ENCODE results near the gene KCND2.
"Not testable (repeated sequence)": the region's sequence is repeated elsewhere in the genome, so short reads cannot be mapped to it uniquely, and the experiment has no call there.

The KCND2 gene

GRCh38 chr7:120553491-120553890, 280.5 kb downstream of the KCND2 start:
- H3K4me3 ChIP-seq (ENCODE audit: low read depth, low read length), result no peak overlapping the region

GRCh38 chr7:120554960-120555571, 282.1 kb downstream of the KCND2 start:
- peak; percentile 13 for DNase-seq (ENCODE audit: low read depth)
- H3K4me3 ChIP-seq (ENCODE audit: low read depth, low read length), result no peak overlapping the region

More at GRCh38 chr7:120553491-120553890, 280.5 kb downstream of the KCND2 start:
- no peak for DNase-seq (ENCODE audit: low read depth)

- no peak overlapping the region for H3K4me3 ChIP-seq (ENCODE audit: low read depth, low read length)
- DNase-seq (ENCODE audit: low read depth), result no peak
Measured at GRCh38 chr7:120564145-120564544, 291.2 kb downstream of the KCND2 start.

- no peak overlapping the region for H3K4me3 ChIP-seq (ENCODE audit: low read depth, low read length)
- no peak for DNase-seq (ENCODE audit: low read depth)
Measured at GRCh38 chr7:120567204-120567603, 294.2 kb downstream of the KCND2 start.

- not testable (repeated sequence) for H3K4me3 ChIP-seq (ENCODE audit: low read depth, low read length); DNase-seq (ENCODE audit: low read depth)
Measured at GRCh38 chr7:120578657-120579056, 305.7 kb downstream of the KCND2 start.

- no peak overlapping the region for H3K4me3 ChIP-seq (ENCODE audit: low read depth, low read length)
- no peak for DNase-seq (ENCODE audit: low read depth)
Measured at GRCh38 chr7:120582916-120583315, 309.9 kb downstream of the KCND2 start.

GRCh38 chr7:120583899-120584586, 311.1 kb downstream of the KCND2 start:
- H3K4me3 ChIP-seq (ENCODE audit: low read depth, low read length), result no peak overlapping the region
- peak; percentile 71 for DNase-seq (ENCODE audit: low read depth)

- DNase-seq (ENCODE audit: low read depth), result no peak
- no peak overlapping the region for H3K4me3 ChIP-seq (ENCODE audit: low read depth, low read length)
Measured at GRCh38 chr7:120586571-120586970, 313.6 kb downstream of the KCND2 start.

- DNase-seq (ENCODE audit: low read depth), result no peak
- H3K4me3 ChIP-seq (ENCODE audit: low read depth, low read length), result no peak overlapping the region
Measured at GRCh38 chr7:120587243-120587642, 314.3 kb downstream of the KCND2 start.

GRCh38 chr7:120588416-120588815, 315.4 kb downstream of the KCND2 start:
- no peak for DNase-seq (ENCODE audit: low read depth)
- H3K4me3 ChIP-seq (ENCODE audit: low read depth, low read length), result no peak overlapping the region

- no peak for DNase-seq (ENCODE audit: low read depth)
- H3K4me3 ChIP-seq (ENCODE audit: low read depth, low read length), result no peak overlapping the region
Measured at GRCh38 chr7:120588862-120589261, 315.9 kb downstream of the KCND2 start.

GRCh38 chr7:120600607-120601006, 327.6 kb downstream of the KCND2 start:
- no peak for DNase-seq (ENCODE audit: low read depth)
- H3K4me3 ChIP-seq (ENCODE audit: low read depth, low read length), result no peak overlapping the region

- no peak for DNase-seq (ENCODE audit: low read depth)
- H3K4me3 ChIP-seq (ENCODE audit: low read depth, low read length), result no peak overlapping the region
Measured at GRCh38 chr7:120603366-120603765, 330.4 kb downstream of the KCND2 start.

- no peak overlapping the region for H3K4me3 ChIP-seq (ENCODE audit: low read depth, low read length)
- no peak for DNase-seq (ENCODE audit: low read depth)
Measured at GRCh38 chr7:120609136-120609753, 336.3 kb downstream of the KCND2 start.

- no peak overlapping the region for H3K4me3 ChIP-seq (ENCODE audit: low read depth, low read length)
- DNase-seq (ENCODE audit: low read depth), result no peak
Measured at GRCh38 chr7:120611975-120612374, 339.0 kb downstream of the KCND2 start.

GRCh38 chr7:120615703-120616102, 342.7 kb downstream of the KCND2 start:
- no peak for DNase-seq (ENCODE audit: low read depth)
- no peak overlapping the region for H3K4me3 ChIP-seq (ENCODE audit: low read depth, low read length)

- DNase-seq (ENCODE audit: low read depth), result no peak
- H3K4me3 ChIP-seq (ENCODE audit: low read depth, low read length), result no peak overlapping the region
Measured at GRCh38 chr7:120617275-120617674, 344.3 kb downstream of the KCND2 start.

- no peak for DNase-seq (ENCODE audit: low read depth)
- no peak overlapping the region for H3K4me3 ChIP-seq (ENCODE audit: low read depth, low read length)
Measured at GRCh38 chr7:120628251-120628650, 355.3 kb downstream of the KCND2 start.

GRCh38 chr7:120639884-120640283, 366.9 kb downstream of the KCND2 start:
- DNase-seq (ENCODE audit: low read depth), result no peak
- no peak overlapping the region for H3K4me3 ChIP-seq (ENCODE audit: low read depth, low read length)

GRCh38 chr7:120645966-120646365, 373.0 kb downstream of the KCND2 start:
- no peak for DNase-seq (ENCODE audit: low read depth)
- H3K4me3 ChIP-seq (ENCODE audit: low read depth, low read length), result no peak overlapping the region

- no peak for DNase-seq (ENCODE audit: low read depth)
- no peak overlapping the region for H3K4me3 ChIP-seq (ENCODE audit: low read depth, low read length)
Measured at GRCh38 chr7:120654241-120654640, 381.3 kb downstream of the KCND2 start.
